ENCODE results near the gene DNAH6.

Gene DNAH6

DNA sequence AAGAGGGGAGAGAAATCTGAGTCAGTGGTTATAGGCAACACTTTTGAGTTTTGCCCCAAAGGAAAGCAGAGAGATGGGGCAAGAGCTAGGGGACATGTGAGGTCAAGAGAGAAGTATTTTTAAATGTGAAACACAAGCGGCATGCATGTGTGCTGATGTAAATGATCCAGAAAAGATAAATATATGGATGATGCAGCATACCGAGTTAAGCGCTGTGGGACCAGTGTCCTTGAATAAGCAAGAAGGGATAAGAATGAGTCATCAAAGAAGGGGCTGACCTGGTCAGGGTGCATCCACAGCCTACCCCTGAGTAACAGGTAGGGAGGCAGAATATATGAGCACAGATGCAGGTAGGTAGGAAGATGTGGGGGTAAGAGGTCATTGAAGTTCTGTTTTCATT lies 183.7 kb downstream of the DNAH6 start:
- DNase-seq, result no peak

DNA sequence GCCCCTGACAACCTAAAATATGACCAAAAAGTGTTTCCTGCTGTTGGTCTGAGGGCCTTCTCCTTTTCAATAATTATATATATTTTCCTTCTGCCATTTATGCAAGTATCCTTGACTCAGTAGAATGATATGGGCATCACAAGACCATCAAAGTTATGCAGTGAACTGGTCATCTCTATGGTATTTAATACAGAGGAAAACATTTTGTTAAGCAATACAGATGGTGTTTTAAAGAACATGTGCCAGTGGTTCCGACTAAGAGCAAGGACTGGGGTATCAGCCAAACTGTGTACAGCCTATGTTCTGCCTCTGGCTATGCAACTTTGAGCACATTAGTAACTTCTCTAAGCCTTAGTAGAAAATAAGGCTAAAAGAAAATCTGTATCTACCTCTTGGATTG lies 185.6 kb downstream of the DNAH6 start:
- no peak for DNase-seq

DNA sequence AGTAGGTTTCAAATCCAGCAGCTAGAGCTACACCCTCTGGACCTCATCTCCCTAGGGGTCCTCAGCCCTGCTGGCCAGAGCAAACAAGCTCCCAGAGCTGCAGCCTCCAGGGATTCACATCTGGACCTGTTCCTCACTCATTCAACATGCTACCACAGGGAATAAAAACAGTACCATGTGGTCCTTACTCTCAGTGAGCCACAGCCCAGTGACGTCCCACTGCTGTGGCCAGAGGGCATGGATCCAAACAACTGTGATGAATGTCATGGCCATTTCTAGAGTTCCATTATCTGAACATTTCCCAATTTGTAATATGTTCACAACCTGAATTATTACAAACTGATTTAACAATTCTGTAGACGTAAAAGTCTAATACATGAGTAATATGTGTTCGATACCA lies 186.6 kb downstream of the DNAH6 start:
- DNase-seq, result no peak

DNA sequence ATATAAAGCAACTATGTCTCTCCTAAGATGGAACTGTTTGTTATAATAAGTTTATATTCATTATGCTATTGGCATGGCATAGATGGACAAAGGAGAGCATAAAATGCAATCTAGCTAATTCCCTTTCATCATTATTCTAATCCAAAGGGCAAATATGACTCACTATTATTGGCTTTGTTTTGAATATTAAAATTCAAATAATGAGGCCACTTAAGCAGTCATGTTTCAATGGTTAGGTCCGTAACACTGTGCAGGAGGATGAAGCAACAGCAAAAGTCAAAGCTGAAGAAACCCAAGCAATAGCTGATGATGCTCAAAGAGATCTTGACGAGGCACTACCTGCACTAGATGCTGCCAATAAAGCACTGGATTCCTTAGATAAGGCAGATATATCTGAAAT lies 187.5 kb downstream of the DNAH6 start:
- no peak for DNase-seq

DNA sequence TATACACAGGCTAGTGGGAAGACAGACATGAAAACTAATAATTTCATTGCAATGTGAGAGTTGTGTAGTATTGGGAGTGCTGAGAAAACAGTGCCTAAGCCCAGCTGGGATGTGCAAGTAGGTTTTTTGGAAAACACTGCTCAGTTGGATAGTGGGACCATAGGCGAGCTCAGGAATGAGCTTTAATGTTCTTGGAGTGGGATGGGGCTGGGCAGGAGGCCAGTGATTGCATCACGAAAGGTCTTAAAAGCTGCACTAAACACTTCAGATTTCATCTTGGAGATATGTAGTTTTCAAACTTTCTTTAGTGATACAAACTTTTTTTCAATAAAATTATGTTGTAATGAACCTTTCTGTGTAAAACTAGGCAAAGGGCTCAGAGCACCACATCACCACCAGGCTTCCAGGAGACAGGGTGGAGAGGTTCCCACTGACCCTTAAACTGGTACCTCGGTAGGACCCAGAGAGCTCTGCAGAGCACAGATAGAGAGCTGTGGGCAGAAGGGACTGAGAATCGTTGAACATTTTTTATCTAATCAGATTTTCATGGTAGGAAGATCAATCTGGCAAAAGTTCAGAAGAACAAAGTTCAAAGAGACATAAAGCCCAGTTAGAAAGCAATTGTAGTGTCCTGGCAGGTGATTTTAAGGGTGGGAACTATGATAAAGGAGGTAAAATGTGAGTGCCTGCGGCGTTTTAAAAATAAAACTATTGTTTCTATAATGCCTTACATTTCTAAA lies 188.4 kb downstream of the DNAH6 start:
- no peak for DNase-seq

DNA sequence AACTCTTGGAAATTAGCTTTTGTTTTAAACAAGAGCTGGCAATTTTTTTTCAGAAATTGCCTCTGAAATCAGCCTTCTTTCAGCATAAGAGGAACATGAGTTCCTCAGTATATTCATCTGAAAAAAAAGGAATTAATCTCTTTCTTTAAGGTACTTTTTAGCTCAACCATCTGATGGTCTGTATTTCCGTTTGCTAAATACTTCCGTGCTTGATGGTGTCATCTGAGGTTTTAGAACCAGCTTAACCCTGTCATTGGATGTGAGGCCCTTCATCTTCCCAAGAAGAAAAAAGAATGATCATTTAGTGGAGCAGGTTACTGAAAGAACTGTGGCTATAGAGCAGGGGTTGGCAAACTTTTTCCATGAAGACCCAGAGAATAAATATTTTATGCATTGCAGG lies 189.6 kb downstream of the DNAH6 start:
- no peak for DNase-seq

DNA sequence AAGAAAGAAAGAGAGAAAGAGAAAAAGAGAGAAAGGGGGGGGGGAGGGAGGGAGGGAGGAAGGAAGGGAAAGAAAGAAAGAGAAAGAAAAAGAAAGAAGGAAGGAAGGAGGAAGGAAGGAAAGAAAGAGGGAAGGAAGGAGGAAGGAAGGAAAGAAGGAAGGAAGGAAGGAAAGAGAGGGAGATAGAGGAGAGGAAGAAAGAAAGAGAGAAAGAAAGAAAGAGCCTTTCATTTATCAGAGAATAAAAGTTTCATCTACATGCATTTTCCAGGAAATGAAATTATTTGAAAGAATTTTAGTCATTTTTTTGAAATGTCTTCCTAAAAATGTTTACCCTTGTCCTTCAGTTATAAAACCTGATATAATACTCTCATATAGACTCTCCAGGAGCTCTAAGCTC lies 192.1 kb downstream of the DNAH6 start:
- no peak for DNase-seq

DNA sequence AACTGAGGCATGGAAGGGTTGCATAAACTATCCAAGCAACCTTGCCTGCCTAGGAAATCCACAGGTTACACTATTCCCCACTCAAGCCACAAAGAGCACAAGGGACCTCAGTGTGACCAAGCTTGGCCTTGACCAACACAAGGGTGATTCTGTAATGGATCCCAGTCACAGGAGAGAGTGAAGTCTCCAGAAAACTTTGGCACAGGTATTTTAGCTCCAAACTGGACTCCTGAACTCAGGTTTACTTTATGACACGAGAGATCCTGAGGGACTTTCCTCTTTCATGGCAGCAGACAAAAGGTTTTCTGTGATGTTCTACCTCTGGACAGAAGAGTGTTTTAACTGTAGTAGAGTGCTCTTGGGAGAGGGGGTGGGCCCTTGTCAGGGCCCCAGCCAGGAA lies 195.4 kb downstream of the DNAH6 start:
- no peak for DNase-seq

DNA sequence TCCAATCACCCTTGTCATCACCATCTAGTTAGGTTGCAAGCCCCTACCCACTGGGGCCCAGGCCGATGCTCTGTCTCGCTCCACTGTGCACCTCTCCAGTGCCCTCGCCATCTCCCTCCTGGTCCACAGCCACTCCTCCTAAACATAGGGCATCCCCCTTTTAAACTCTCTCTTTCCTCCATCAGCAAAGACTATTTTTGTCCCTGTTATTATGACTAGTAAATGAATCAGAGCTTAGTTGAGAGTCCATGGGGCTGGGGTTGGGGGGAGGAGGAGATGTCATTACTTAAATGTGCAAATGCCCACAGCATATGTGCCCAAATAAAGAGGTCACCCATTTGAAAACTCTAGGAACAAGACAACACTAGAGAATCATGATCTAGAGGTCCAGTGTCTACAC lies 197.1 kb downstream of the DNAH6 start:
- no peak for DNase-seq

DNA sequence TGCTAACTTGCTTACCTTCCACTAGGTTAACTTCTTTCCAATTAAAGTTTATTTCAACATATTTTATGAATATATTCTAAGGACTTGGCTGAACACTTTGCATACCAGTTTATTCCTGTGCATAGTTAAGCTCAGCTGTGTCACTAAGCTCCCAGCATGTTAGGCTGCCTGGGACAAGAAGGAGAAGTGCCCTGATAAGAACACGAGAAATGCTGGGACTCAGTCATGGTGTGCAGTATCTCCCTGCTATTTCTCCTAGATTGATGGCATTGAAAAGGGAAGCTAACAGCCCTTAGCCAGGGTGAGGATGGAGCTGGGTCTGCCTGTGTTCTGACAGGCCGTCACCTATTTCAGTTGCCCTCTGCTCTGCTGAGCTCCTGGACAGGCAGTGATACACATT lies 200.3 kb downstream of the DNAH6 start:
- no peak for DNase-seq

DNA sequence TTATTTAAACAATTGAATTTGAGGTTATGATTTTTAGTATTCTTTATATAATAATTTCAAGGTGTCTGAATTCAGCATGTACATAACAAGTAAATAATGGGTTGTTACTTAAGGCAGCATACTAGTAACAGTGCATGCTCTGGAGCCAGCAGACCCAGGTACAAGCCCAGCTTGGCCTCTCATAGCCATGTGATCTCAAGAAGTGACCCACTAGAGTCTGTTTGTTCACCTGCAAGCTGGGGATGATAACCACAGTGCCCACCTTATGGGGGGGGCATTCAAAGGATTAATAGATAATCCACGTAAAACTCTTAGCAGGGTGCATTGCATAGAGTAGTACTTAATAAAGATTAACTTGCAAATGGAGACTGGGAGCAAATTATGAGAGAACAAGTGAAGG lies 201.0 kb downstream of the DNAH6 start:
- DNase-seq, result no peak

DNA sequence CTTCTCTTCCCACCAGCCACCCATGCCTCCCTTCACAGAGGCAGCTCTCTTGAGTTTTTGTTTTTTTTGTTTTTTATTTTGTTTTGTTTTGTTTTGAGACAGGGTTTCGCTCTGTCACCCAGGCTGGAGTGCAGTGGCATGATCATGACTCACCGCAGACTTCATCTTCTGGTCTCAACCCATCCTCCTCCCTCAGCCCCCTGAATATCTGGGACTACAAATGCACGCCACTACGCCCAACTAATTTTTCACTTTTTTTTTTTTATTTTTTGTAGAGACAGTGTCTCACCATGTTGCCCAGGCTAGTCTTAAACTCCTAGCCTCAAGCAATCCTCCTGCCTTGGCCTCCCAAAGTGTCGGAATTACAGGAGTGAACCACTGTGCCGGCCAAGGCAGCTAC lies 203.1 kb downstream of the DNAH6 start:
- no peak for DNase-seq

DNA sequence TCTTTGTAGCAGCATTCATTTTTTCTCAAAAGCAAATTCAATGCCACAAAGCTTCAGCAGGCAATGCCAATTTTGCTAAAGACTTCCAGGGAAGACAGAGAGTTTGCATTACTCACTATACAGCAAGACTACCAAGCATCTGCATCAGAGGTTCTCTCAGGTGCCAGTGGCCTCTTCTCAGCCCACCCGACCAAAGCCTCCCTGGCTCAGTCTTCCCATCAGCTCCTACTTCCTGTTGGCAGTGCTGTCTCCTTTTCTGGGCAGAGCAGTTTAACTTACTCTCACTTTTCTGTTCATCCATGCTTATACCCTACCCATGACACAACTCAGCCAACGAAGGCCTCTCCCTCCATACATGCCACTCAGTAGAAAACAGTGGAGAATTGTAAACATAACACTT lies 207.5 kb downstream of the DNAH6 start:
- DNase-seq, result no peak

DNA sequence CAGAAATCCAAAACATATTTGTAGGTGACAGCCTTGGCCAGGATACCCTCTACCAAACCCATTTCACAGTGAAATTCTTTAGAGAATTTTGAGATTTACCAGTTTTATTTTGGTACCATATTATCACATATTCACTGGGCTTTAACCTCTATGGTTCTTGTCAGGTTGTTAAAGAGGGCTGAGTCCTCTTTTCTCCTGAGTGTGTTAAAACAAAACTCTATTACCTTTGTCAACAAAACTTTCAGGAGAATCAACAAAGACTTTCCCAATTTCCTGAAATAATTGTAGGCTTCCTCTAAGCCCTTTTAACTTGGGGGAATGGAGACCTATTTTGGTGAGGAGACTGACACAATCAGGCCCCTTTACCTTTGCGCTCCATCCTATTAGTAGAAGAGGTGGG lies 209.4 kb downstream of the DNAH6 start:
- DNase-seq, result no peak

DNA sequence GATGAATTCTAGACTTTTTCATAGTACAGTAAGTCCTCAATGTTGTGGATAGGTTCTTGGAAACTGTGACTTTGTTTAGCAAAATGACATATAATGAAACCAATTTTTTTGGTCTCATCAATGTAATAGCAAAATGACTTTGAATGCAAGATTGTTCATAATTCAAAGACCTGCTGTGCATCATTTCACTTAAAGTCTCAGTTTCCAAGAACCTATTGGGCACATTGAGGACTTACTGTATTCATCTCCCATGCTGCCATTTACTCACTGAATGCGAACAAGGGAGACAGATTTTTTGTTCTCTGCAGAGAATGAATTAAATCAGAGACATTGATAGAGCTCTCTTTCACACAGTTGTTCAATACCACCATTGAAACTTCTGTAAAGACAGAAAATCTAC lies 211.0 kb downstream of the DNAH6 start:
- DNase-seq, result no peak

DNA sequence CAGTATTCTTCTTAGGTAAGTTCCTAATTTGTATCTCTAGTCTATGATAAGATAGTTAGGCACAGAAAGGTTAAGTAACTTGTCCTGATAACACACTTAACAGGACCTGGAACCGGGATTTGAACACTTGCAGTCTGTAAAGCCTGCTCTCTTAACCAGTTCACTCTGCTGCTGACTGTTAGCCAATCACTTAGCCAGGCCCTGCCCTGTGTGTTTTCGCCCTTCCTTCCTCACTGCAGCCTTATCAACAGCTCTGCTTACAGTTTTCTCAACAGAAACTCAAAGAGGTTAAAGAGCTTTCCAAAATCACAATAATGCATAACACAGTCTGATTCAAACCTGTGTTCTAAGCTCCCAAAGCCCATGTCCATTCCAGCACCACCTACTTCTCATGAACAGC lies 212.9 kb downstream of the DNAH6 start:
- no peak for DNase-seq

DNA sequence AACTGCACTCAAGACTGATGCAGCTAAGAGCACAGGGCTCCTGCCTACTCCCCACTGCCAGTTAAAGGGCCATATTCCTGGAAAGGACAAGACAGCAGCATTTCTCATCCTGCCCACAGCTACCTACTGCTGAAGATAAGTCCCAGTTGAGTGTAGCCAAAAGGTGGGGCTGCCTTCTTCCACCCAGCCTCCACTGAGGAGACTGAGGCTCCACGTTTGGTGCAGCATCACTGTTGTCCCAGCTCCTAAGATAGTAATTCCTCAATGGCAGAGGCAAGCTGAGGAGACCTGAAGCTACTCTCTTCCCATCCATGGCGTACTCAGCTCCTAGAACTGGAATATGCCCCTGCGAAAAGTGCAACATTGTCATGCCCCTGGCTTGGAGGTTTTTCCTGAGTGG lies 214.9 kb downstream of the DNAH6 start:
- DNase-seq, result no peak

DNA sequence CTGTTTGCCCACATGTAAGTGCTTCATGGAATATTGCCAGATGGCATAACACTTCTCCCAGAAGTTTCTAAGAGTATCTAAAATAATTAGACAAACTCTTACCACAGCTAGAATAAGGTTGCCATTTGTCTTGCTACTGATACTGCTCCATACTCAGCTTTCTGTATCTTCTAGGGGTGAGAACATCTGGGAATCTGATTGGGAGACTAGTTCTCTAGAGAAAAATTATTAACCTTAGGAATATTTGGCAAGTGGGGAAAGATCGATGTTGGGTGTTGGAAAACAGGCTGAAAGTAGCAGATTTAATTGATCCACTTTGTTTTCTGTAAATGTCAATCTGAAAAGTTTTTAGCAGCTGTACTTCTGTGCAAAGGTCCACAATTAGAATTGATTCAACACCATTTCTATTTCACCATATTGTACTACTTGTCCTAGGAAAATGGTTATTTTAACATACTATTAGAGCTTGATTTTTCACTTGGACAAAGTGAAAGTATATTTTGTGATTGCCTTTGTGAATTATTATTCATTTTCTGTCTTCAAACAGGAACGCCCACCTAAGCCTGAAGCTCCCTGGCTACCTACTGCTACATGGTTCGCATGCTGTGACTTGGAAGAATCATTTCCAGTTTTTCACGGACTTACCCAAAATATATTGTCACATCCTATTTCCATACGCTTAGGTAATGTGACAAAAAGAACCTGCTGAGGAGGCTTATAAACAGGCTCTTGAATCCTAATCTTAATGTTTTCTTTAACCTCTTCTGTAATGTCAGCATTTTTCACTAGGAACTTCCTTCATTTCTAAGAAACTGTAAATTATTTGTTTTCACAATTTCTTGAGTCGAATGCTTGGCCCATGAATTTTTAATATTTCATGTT lies 216.8 kb downstream of the DNAH6 start:
- no peak for DNase-seq

DNA sequence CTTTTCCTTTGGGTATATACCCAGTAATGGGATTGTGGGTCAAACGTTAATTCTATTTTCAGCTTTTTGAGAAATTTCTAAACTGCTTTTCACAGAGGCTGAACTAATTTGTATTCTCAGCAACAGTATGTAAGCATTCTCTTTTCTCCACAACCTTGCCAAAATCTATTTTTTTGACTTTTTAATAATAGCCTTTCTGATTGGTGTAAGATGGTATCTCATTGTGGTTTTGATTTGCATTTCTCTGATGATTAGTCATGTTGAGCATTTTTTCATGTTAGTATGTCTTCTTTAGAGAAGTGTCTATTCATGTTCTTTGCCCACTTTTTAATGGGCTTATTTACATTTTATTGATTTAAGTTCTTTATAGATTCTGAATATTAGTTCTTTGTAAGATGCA lies 219.1 kb downstream of the DNAH6 start:
- no peak for DNase-seq

DNA sequence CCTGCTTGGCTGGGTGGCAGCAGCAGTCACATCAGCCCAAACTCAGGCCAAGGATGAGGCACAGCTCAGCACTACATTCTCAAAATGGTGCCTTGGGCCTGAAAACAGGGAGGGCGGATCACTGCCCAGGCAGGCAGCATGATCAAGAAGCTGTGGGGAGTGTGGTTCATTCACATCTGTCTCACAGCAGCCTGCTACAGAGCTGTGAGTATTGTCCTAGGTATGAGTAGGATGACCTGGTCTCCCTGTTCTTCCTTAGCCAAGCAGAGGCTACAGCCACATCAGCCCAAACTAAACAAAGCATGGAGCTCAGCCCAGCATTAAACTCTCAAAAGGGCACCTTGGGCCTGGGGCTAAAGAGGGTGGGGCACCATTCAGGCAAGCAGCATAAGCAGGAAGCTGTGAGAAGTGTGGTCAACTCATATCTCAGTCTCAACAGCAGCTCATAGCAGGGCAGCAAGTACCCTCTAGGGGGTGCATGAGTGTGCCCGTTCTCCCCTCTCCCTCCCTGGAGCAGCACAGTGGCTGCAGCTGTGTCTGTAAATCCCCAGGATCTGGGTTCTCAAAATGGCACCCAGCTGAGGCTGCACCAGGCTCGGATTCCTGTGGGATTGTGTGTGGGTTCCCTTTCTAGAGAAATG lies 225.0 kb downstream of the DNAH6 start:
- DNase-seq, result no peak

DNA sequence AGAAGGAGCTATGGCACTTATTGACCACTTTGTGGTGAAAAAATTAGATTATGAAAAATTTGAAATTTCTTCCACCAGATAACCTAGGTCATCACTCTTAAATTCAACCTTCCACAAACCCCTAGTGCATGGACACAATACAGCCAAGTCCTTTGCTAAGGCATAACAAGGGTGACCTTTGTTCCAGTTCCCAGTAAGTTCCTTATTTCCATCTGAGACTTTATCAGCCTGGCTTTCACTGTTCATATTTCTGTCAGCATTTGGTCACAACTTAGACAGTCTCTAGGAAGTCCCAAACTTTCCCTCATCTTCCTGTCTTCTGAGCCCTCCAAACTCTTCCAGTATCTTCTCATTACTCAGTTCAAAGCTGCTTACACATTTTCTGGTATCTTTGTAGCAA lies 232.0 kb downstream of the DNAH6 start:
- no peak for DNase-seq

DNA sequence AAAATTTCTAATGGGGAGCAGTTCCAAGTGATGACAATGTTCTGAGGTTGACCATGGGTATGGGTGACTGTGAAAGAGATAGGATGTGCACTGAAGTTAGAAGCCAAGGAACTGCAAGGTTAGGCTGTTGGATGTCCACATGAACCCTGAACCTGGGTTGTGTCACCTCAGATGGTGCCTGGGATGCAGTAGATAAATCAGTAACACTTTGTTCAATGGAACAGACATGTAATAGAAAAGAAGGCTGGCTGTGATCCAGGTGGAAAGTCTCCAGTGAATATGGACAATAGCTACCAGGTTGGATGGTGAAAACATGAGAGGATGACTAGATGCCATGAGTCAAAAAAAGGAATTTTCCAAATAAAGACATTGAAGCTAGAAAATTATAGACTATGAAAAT lies 233.1 kb downstream of the DNAH6 start:
- no peak for DNase-seq

DNA sequence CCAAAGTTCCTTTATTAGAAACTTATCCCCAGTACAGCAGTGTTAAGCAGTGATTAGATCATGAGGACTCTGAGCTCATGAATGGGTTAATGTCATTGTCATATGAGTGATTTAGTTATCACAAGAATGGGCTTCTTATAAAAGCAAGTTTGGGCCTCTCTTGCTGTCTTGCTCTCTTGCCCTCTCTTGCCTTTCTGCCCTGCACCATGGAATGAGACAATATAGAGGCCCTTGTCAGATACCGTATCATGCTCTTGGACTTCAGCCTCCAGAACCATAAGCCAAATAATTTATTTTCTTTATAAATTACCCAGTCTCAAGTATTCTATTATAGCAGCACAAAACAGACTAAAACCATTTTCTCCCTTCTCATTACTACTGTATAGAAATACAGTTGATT lies 238.8 kb downstream of the DNAH6 start:
- DNase-seq, result no peak

DNA sequence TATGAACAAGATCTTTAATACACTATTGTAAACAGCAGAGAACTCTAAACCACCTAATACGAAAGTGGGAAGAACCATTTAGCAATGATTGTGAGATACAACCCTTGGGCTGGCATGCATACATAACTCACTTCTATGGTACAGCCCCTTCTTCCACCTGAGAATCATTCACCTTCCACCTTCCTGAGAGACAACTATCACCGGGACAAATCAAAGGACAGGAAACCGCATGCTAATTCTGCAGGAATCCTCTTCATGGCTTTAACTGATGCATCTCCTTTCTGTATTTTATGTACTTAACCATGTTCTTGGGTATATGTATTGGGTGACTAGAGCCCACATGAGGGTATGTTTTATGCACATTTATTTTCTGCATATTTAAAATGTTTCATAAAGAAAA lies 241.3 kb downstream of the DNAH6 start:
- no peak for DNase-seq

Measured in NCI-H1105 (cell line).